Measurements from ENCODE around the gene KDM8.
"Not testable (repeated sequence)": the region's sequence is repeated elsewhere in the genome, so short reads cannot be mapped to it uniquely, and the experiment has no call there.

The KDM8 gene

DNA sequence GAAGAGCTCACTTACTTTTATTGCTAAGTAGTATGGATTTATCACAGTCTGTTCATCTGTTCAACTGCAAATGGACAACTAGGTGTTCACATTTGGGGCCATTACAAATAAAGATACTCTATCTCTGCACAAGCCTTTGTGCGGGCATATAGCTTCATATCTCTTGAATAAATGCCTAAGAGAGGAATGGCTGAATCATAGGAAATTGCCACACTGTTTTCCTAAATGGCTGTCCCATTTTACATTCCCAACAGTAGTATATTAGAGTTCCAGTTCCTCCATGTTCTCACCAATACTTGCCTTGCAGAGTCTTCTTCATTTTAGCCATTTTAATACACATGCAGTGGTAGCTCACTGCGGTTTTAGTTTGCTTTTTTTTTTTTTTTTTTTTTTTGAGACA is 44.7 kb downstream of the KDM8 start:
- H3K27me3 ChIP-seq: no peaks in the 10 kb centered on the region
- H3K4me3 ChIP-seq: no peak overlapping the region
- H4K20me1 ChIP-seq: no peaks in the 10 kb centered on the region
- peaks cover 20 to 65% (median 47%) of the 10 kb centered on the region in 10 experiments for H3K4me1 ChIP-seq
- no peak overlapping the region for H3K27ac ChIP-seq
- H3K36me3 ChIP-seq: peaks cover 0 to 13% (median 0%) of the 10 kb centered on the region in 11 experiments; a peak in 3 of 22 replicates
- H3K9me3 ChIP-seq (replicated peaks in 1 of 11): peaks cover 0 to 21% (median 4%) of the 10 kb centered on the region in 11 experiments; a peak in 11 of 22 replicates
- peak overlapping the region in 1 of 11 experiments; percentile 88; a peak in 2 of 22 replicates for H3K4me2 ChIP-seq
- no peak overlapping the region for H3K9ac ChIP-seq
- no peak for TF ChIP-seq Cebpa-rat (IDR thresholded peaks at IDR 0.05)

- H3K9me3 ChIP-seq (replicated peaks in 1 of 11): peaks cover 0 to 21% (median 4%) of the 10 kb centered on the region in 11 experiments; a peak in 11 of 22 replicates
- H3K4me3 ChIP-seq, H4K20me1 ChIP-seq, H3K27me3 ChIP-seq, H3K9ac ChIP-seq, H3K4me2 ChIP-seq, H3K27ac ChIP-seq: not testable (repeated sequence)
- peaks cover 0 to 13% (median 0%) of the 10 kb centered on the region in 11 experiments; a peak in 3 of 22 replicates for H3K36me3 ChIP-seq
- H3K4me1 ChIP-seq: peaks cover 12 to 65% (median 45%) of the 10 kb centered on the region in 10 experiments
Measured at GRCh38 chr16:27248886-27249285, 45.6 kb downstream of the KDM8 start.

GRCh38 chr16:27251541-27252205 is 48.3 kb downstream of the KDM8 start:
- Histone ChIP-seq H3K9ac (no peak overlapping the region), H3K27ac (no peak overlapping the region), H3K4me1 (peaks cover 0 to 47% (median 26%) of the 10 kb centered on the region in 10 experiments; a peak in 17 of 20 replicates), H3K27me3 (no peaks in the 10 kb centered on the region), H3K36me3 (peaks cover 10 to 36% (median 17%) of the 10 kb centered on the region in 11 experiments; a peak in 19 of 22 replicates), H3K4me3 (no peak overlapping the region), H4K20me1 (0 out of 22 replicates have a peak, but pooled peaks cover 0 to 5% (median 0%) of the 10 kb centered on the region in 11 experiments), H3K4me2 (no peak overlapping the region), H3K9me3 (replicated peaks in 1 of 11) (peaks cover 0 to 21% (median 4%) of the 10 kb centered on the region in 11 experiments; a peak in 11 of 22 replicates)
- no peak for TF ChIP-seq Cebpa-rat (IDR thresholded peaks at IDR 0.05)

GRCh38 chr16:27252206-27252585 is 48.9 kb downstream of the KDM8 start:
- H3K36me3 ChIP-seq: peaks cover 16 to 41% (median 22%) of the 10 kb centered on the region in 11 experiments; a peak in 19 of 22 replicates
- peak overlapping the region in 6 of 11 experiments; percentile 24 to 86 (median 35); a peak in 3 of 22 replicates for H3K4me2 ChIP-seq
- no peaks in the 10 kb centered on the region for H3K27me3 ChIP-seq
- peaks cover 0 to 41% (median 21%) of the 10 kb centered on the region in 10 experiments; a peak in 17 of 20 replicates for H3K4me1 ChIP-seq
- H3K4me3 ChIP-seq: no peak overlapping the region
- TF ChIP-seq Cebpa-rat (IDR thresholded peaks at IDR 0.05): no peak
- 0 out of 22 replicates have a peak, but pooled peaks cover 0 to 5% (median 0%) of the 10 kb centered on the region in 11 experiments for H4K20me1 ChIP-seq
- peaks cover 0 to 18% (median 4%) of the 10 kb centered on the region in 11 experiments; a peak in 11 of 22 replicates for H3K9me3 ChIP-seq (replicated peaks in 1 of 11)
- no peak overlapping the region for H3K9ac ChIP-seq
- 0 out of 22 replicates have a peak overlapping the region, but pooled peaks of 1 of the 11 experiments have one; percentile 59 for H3K27ac ChIP-seq

DNA sequence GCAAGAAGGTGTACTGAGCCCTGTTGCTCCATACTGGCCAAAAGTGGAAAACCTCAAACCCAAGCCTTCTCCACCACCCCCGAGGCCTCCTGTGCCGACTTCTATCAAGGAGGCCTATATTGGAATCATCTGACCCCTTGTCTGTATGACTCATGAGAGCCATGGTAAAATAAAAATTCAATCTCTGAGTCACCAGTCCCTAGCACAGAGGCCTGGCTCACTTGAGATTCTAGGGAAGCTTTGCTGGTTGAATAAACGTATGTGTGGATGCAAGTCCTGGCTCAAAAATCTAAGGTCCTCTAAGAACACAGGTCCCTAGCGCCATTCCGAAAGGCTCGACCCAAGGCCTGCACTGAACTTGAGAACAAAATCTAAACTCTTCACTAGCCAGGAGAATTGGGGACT is 50.2 kb downstream of the KDM8 start:
- peaks cover 0 to 5% (median 0%) of the 10 kb centered on the region in 11 experiments; a peak in 7 of 22 replicates for H3K9me3 ChIP-seq (replicated peaks in 1 of 11)
- TF ChIP-seq Cebpa-rat (IDR thresholded peaks at IDR 0.05): no peak
- H3K27ac ChIP-seq: peak overlapping the region in 3 of 11 experiments; percentile 7 to 59 (median 22); a peak in 6 of 22 replicates
- peaks cover 18 to 45% (median 27%) of the 10 kb centered on the region in 11 experiments; a peak in 19 of 22 replicates for H3K36me3 ChIP-seq
- H3K4me1 ChIP-seq: peaks cover 0 to 32% (median 15%) of the 10 kb centered on the region in 10 experiments; a peak in 15 of 20 replicates
- H3K4me3 ChIP-seq: no peak overlapping the region
- peak overlapping the region in 8 of 11 experiments; percentile 4 to 86 (median 27); a peak in 12 of 22 replicates for H3K4me2 ChIP-seq
- no peaks in the 10 kb centered on the region for H3K27me3 ChIP-seq
- no peak overlapping the region for H3K9ac ChIP-seq
- H4K20me1 ChIP-seq: 0 out of 22 replicates have a peak, but pooled peaks cover 0 to 5% (median 0%) of the 10 kb centered on the region in 11 experiments

DNA sequence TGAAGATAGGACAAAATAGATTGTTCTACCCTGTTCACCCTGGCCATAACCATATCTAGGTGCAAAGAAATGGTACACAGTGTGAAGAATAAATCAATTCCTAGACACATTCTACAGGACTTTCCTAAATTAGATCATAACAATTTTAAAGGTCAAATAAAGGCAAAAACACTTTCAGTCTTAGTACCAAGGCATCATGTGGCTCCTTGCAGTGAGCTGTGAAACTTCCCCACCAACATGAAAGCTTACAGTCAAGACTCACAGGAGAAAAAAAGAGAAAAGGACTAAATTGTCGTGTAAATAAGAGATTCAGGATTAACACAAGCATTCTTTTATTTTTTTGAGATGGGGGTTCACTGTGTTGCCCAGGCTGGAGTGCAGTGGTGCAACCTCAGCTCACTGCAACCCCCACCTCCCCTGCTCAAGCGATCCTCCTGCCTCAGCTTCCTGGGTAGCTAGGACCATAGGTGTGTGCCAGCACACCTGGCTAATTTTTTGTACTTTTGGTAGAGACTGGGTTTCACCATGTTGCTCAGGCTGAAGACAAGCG is 51.0 kb downstream of the KDM8 start:
- H3K9me3 ChIP-seq (replicated peaks in 1 of 11): no peaks in the 10 kb centered on the region
- H4K20me1 ChIP-seq: 0 out of 22 replicates have a peak, but pooled peaks cover 0 to 5% (median 0%) of the 10 kb centered on the region in 11 experiments
- H3K4me2 ChIP-seq: peak overlapping the region in 3 of 11 experiments; percentile 10 to 86 (median 66); a peak in 5 of 22 replicates
- peaks cover 18 to 45% (median 27%) of the 10 kb centered on the region in 11 experiments; a peak in 19 of 22 replicates for H3K36me3 ChIP-seq
- no peak overlapping the region for H3K27ac ChIP-seq
- H3K4me1 ChIP-seq: peaks cover 0 to 32% (median 15%) of the 10 kb centered on the region in 10 experiments; a peak in 15 of 20 replicates
- no peak overlapping the region for H3K9ac ChIP-seq
- H3K27me3 ChIP-seq: no peaks in the 10 kb centered on the region
- no peak for TF ChIP-seq Cebpa-rat (IDR thresholded peaks at IDR 0.05)
- no peak overlapping the region for H3K4me3 ChIP-seq

GRCh38 chr16:27256861-27257260 is 53.5 kb downstream of the KDM8 start:
- Histone ChIP-seq H3K9ac (no peak overlapping the region), H3K36me3 (peaks cover 18 to 40% (median 27%) of the 10 kb centered on the region in 11 experiments; a peak in 19 of 22 replicates), H4K20me1 (0 out of 22 replicates have a peak, but pooled peaks cover 0 to 5% (median 0%) of the 10 kb centered on the region in 11 experiments), H3K4me2 (no peak overlapping the region), H3K4me1 (peaks cover 0 to 28% (median 15%) of the 10 kb centered on the region in 10 experiments; a peak in 15 of 20 replicates), H3K4me3 (no peak overlapping the region), H3K9me3 (replicated peaks in 1 of 11) (no peaks in the 10 kb centered on the region), H3K27ac (no peak overlapping the region), H3K27me3 (no peaks in the 10 kb centered on the region)
- TF ChIP-seq Cebpa-rat (IDR thresholded peaks at IDR 0.05): no peak

GRCh38 chr16:27257271-27257670 is 53.9 kb downstream of the KDM8 start:
- TF ChIP-seq Cebpa-rat (IDR thresholded peaks at IDR 0.05): no peak
- no peak overlapping the region for H3K9ac ChIP-seq
- H3K4me2 ChIP-seq: no peak overlapping the region
- H3K27ac ChIP-seq: no peak overlapping the region
- H3K27me3 ChIP-seq: no peaks in the 10 kb centered on the region
- peaks cover 0 to 29% (median 15%) of the 10 kb centered on the region in 10 experiments; a peak in 15 of 20 replicates for H3K4me1 ChIP-seq
- H4K20me1 ChIP-seq: 0 out of 22 replicates have a peak, but pooled peaks cover 0 to 5% (median 0%) of the 10 kb centered on the region in 11 experiments
- H3K36me3 ChIP-seq: peaks cover 18 to 36% (median 27%) of the 10 kb centered on the region in 11 experiments; a peak in 19 of 22 replicates
- no peak overlapping the region for H3K4me3 ChIP-seq
- H3K9me3 ChIP-seq (replicated peaks in 1 of 11): no peaks in the 10 kb centered on the region
